Dendritic cell treated with granulocyte-macrophage colony-stimulating factor and Interleukin-4, amounts not matched to agents 40 ng/mL and 50 ng/mL, for 4 days (primary cell): ENCODE results near the gene SPECC1L.

Experiments
- H3K27ac Mint-ChIP-seq: one replicate; pipeline ENCODE4 v1.8.0; 2022; ENCODE audit warnings: mild to moderate bottlenecking, mixed read lengths
- H3K27me3 Mint-ChIP-seq: one replicate; pipeline ENCODE4 v1.8.0; 2022; ENCODE audit warnings: mild to moderate bottlenecking, mixed read lengths
- H3K36me3 Mint-ChIP-seq: one replicate; pipeline ENCODE4 v1.8.0; 2022; ENCODE audit warnings: low read depth, mixed read lengths
- H3K4me1 Mint-ChIP-seq: one replicate; pipeline ENCODE4 v1.8.0; 2022; ENCODE audit warnings: low read depth, mixed read lengths
- H3K4me3 Mint-ChIP-seq: one replicate; pipeline ENCODE4 v1.8.0; 2022; ENCODE audit warnings: mild to moderate bottlenecking, moderate library complexity, mixed read lengths
- H3K9me3 Mint-ChIP-seq: one replicate; pipeline ENCODE4 v1.8.0; 2022; ENCODE audit warnings: mixed read lengths
- intact Hi-C: fragments of 100-400 bp; cut with micrococcal nuclease; formaldehyde crosslinking; loops from one replicate; pipeline ENCODE4 v1.15.0; 2022

SPECC1L gene

GRCh38 chr22:24390156-24390555 is 119.5 kb downstream of the SPECC1L start:
- H3K4me3 Mint-ChIP-seq, result no peak overlapping the region
- H3K4me1 Mint-ChIP-seq, result peaks cover 47% of the 10 kb centered on the region
- H3K36me3 Mint-ChIP-seq, result peaks cover 8% of the 10 kb centered on the region
- no peaks in the 10 kb centered on the region for H3K27me3 Mint-ChIP-seq
- intact Hi-C loops, result no loop called here
- H3K9me3 Mint-ChIP-seq, result no peaks in the 10 kb centered on the region
- H3K27ac Mint-ChIP-seq, result peak overlapping the region; percentile 59

DNA sequence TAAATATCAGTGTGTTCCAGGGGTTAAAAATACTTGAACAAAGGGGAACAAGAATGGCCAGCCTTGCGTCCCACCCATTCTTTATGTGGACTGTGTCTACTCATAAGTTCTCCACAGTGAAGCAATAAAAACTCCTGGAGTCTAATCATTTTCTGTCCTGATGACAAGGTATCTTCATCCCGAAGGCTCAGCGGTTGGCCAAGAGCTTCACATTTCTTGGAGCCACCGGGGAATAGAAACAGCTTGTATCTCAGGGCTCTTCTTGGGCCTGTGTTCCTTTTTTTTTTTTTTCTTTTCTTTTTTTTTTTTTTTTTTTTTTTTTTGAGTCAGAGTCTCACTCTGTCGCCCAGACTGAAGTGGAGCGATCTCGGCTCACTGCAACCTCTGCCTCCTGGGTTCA is 119.9 kb downstream of the SPECC1L start:
- intact Hi-C loops, result no loop called here
- Mint-ChIP-seq H3K27ac (peak overlapping the region; percentile 59), H3K9me3 (no peaks in the 10 kb centered on the region), H3K27me3 (no peaks in the 10 kb centered on the region), H3K4me1 (peaks cover 51% of the 10 kb centered on the region), H3K4me3 (no peak overlapping the region), H3K36me3 (peaks cover 12% of the 10 kb centered on the region)

DNA sequence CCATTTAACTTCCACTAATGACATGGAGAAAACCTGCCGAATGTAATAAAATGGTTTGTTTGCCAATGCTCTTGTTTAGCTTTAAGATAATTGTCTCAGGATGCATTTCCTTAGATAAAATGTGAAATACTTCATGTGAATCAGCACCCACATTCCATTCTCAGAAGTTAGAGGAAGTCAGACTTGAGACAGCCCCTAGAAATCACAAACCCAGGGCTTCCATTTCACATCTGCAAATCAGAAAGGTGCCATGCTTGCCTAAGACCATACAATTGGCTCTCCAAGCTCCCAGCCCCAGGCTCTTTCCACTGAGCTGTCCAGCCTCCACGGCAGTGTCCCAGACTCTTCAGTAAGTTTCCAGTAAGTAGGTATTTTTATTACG is 121.2 kb downstream of the SPECC1L start:
- H3K27me3 Mint-ChIP-seq, result no peaks in the 10 kb centered on the region
- intact Hi-C loops, result no loop called here
- peak overlapping the region; percentile 59 for H3K27ac Mint-ChIP-seq
- no peak overlapping the region for H3K4me3 Mint-ChIP-seq
- peaks cover 21% of the 10 kb centered on the region for H3K36me3 Mint-ChIP-seq
- H3K4me1 Mint-ChIP-seq, result peaks cover 51% of the 10 kb centered on the region
- no peaks in the 10 kb centered on the region for H3K9me3 Mint-ChIP-seq

GRCh38 chr22:24392218-24392931 is 121.7 kb downstream of the SPECC1L start:
- Mint-ChIP-seq H3K4me3 (no peak overlapping the region), H3K36me3 (peaks cover 25% of the 10 kb centered on the region), H3K4me1 (peaks cover 46% of the 10 kb centered on the region), H3K27ac (peak overlapping the region; percentile 59), H3K9me3 (no peaks in the 10 kb centered on the region), H3K27me3 (no peaks in the 10 kb centered on the region)
- intact Hi-C loops, result no loop called here

DNA sequence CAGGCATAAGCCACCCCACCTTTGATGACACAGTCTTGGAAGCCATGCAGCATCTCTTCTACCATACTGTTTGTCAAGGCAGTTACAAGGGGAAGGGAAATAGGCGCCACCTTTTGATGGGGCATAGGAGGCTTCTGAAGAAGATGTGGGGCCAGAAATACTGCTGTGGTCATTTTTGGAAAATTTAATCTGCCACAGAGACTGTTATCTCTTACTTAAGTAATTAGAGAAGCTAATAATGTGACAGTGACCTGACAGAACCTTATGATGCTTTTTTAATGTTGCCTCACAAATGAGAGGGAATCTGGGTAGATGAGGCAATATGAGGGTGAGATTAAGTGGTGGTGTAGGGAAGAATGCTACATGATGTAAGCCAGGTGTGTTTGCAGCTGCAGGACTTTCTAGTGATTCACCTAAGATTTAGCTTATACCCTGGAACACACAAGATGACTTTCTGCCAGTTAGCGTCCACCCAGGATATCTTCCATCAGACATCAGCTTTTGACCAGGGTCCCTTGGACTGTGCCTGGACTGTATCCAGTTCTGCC is 122.5 kb downstream of the SPECC1L start:
- Mint-ChIP-seq H3K4me3 (no peak overlapping the region), H3K27ac (no peak overlapping the region), H3K36me3 (peaks cover 29% of the 10 kb centered on the region), H3K27me3 (no peaks in the 10 kb centered on the region), H3K9me3 (no peaks in the 10 kb centered on the region), H3K4me1 (peaks cover 52% of the 10 kb centered on the region)
- intact Hi-C loops, result no loop called here

DNA sequence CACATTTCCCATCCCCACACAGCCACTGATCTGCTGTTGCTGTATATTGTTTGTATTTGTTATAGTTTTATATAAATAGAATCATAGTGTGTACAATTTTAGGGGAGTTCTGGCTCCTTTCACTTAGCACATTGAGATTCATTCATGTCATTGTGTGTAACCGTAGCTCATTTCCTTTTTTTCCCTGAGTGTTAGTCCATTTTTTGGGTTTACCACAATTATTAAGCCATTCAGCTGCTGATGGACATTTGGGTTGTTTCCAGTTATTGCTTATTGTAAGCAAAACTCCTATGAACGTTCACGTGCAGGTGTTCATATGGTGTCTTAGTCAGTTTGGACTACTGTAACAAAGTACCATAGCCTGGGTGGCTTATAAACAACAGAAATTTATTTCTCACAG is 123.2 kb downstream of the SPECC1L start:
- intact Hi-C loops, result no loop called here
- Mint-ChIP-seq H3K27me3 (no peaks in the 10 kb centered on the region), H3K4me3 (no peak overlapping the region), H3K9me3 (no peaks in the 10 kb centered on the region), H3K36me3 (peaks cover 37% of the 10 kb centered on the region), H3K27ac (no peak overlapping the region), H3K4me1 (peaks cover 59% of the 10 kb centered on the region)

- Mint-ChIP-seq H3K4me1 (peaks cover 62% of the 10 kb centered on the region), H3K27ac (no peak overlapping the region), H3K9me3 (no peaks in the 10 kb centered on the region), H3K27me3 (no peaks in the 10 kb centered on the region), H3K4me3 (no peak overlapping the region), H3K36me3 (peaks cover 38% of the 10 kb centered on the region)
- intact Hi-C loops, result no loop called here
Observed at GRCh38 chr22:24394254-24394653, 123.6 kb downstream of the SPECC1L start.

GRCh38 chr22:24398409-24398808 is 127.8 kb downstream of the SPECC1L start:
- intact Hi-C loops, result no loop called here
- H3K27ac Mint-ChIP-seq, result peak overlapping the region; percentile 27

DNA sequence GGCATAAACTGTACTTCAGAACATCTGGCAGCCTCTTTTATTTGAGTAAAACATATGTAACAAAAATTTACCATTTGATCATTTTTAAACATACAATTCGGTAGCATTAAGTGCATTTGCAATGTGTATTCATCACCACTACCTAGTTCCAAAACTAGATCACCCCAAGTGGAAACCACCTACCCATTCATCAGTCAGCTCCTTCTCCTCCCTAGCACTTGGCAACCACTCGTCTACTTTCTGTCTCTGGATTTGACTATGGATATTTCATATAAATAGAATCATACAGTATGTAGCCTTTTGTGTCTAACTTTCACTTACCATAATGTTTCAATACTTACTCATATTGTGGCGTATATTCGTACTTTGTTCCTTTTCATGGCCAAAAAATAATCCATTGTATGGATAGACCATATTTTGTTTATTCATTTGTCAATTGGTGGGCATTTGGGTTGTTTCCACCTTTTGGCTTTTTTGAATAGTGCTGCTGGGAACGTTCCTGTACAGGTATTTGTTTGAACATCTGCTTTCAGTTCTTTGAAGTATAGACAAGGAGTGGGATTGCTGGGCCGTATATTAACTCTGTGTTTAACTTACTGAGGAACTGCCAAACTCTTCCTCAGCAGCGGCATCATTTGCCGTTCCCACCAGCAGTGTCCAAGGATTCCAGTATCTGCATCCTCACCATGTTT is 129.5 kb downstream of the SPECC1L start:
- Mint-ChIP-seq H3K27ac (peak overlapping the region; percentile 85), H3K9me3 (peaks cover 7% of the 10 kb centered on the region), H3K27me3 (no peaks in the 10 kb centered on the region), H3K4me1 (peaks cover 75% of the 10 kb centered on the region), H3K36me3 (peaks cover 46% of the 10 kb centered on the region), H3K4me3 (no peak overlapping the region)
- intact Hi-C loops, result no loop called here

More at GRCh38 chr22:24398409-24398808, 127.8 kb downstream of the SPECC1L start:
- no peaks in the 10 kb centered on the region for H3K27me3 Mint-ChIP-seq
- peaks cover 38% of the 10 kb centered on the region for H3K36me3 Mint-ChIP-seq
- H3K9me3 Mint-ChIP-seq, result no peaks in the 10 kb centered on the region
- H3K4me1 Mint-ChIP-seq, result peaks cover 59% of the 10 kb centered on the region
- H3K4me3 Mint-ChIP-seq, result no peak overlapping the region

DNA sequence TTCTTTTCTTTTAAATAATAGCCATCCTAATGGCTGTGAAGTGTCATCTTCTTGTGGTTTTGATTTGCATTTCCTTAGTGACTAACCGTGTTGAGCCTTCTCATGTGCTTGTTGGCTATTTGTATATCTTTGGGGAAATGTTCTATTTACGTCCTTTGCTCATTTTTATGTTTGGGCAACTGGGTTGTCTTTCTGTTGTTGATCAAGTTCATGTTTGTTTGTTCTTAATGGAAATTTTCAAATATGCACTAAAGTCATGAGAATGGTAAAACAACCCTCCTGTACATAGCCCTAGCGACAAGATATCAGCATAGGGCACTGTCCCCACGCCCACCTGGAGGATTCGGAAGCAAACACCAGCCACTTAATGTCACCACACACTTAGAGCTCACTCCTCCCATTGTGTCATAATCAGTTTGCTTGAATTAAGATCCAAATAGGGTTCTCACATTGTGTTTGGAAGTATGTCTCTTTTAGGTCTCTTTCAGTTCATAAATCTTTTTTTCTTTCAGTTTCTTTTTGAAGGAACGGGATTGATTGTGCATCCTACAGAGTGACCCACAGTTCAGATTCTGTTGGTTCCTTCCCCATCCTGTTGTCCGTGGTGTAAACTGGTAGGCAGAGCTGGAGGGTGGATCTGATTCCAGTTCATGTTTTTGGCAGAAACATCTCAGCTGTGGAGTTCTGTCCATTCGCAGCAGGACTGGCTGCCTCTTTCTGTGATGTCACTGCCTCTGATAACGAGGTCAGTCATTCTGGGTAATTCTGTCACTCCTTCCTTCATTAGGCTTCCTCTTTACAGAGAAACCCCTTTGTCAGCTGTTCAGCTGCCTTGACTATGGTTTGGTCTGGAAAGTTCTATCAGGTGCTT is 130.3 kb downstream of the SPECC1L start:
- intact Hi-C loops, result no loop called here
- Mint-ChIP-seq H3K4me3 (peak overlapping the region; percentile 64), H3K9me3 (peaks cover 7% of the 10 kb centered on the region), H3K27ac (peak overlapping the region; percentile 85), H3K27me3 (no peaks in the 10 kb centered on the region), H3K36me3 (peaks cover 45% of the 10 kb centered on the region), H3K4me1 (peaks cover 76% of the 10 kb centered on the region)

GRCh38 chr22:24401931-24402367 is 131.3 kb downstream of the SPECC1L start:
- Mint-ChIP-seq H3K27me3 (no peaks in the 10 kb centered on the region), H3K36me3 (peaks cover 43% of the 10 kb centered on the region), H3K4me1 (peaks cover 86% of the 10 kb centered on the region), H3K27ac (peak overlapping the region; percentile 85), H3K9me3 (peaks cover 7% of the 10 kb centered on the region), H3K4me3 (no peak overlapping the region)
- intact Hi-C loops, result no loop called here

GRCh38 chr22:24402460-24403192 is 132.0 kb downstream of the SPECC1L start:
- Mint-ChIP-seq H3K4me3 (no peak overlapping the region), H3K4me1 (peaks cover 92% of the 10 kb centered on the region), H3K9me3 (peaks cover 7% of the 10 kb centered on the region), H3K27me3 (no peaks in the 10 kb centered on the region), H3K36me3 (peaks cover 47% of the 10 kb centered on the region), H3K27ac (peak overlapping the region; percentile 85)
- intact Hi-C loops, result no loop called here

DNA sequence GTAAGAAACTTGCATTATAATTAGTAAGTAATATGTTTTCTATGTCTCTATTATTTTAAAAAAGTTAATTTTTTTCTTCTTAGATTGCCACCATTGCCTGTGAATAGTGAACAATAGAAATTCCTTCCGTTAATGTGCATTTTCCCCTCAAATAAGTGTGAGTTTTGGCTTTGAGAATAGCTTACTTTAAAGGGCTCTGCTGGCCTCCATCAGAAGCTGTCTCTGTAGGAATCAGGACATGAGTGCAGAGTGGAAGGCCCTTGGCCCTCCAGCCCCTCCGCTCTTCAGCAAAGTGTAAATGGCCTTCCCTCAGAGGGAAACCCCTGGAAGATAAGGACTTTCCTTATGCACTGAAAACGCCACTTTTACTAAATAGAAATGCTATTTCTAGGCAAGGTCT is 132.7 kb downstream of the SPECC1L start:
- intact Hi-C loops, result no loop called here
- H3K27me3 Mint-ChIP-seq, result no peaks in the 10 kb centered on the region
- no peak overlapping the region for H3K4me3 Mint-ChIP-seq
- H3K4me1 Mint-ChIP-seq, result peaks cover 91% of the 10 kb centered on the region
- peak overlapping the region; percentile 85 for H3K27ac Mint-ChIP-seq
- H3K36me3 Mint-ChIP-seq, result peaks cover 48% of the 10 kb centered on the region
- H3K9me3 Mint-ChIP-seq, result peaks cover 7% of the 10 kb centered on the region
